Keratinocyte (primary cell): ENCODE results near the gene HNRNPUL2. TPM values are rescaled to one million over a fixed set of nuclear protein-coding genes. Genes with fewer than 3 reads are reported as not detected.

ENCODE experiments used
- DNase-seq: peaks from one replicate; pipeline ENCODE4 v3.0.0-alpha.2; 2011; ENCODE audit warnings: low read depth, missing footprints, low spot score
- FAIRE-seq: peaks from 2 replicates; lab custom pipeline; 2011; peaks lifted over from hg19 to GRCh38; lab: Jason Lieb, UNC
- H2AFZ ChIP-seq: 2 replicates; pipeline ENCODE4 v1.6.0; 2012; ENCODE audit warnings: low read length, control low read depth, inconsistent platforms; ENCODE audit not compliant: control insufficient read depth
- H3K27ac ChIP-seq: 2 replicates; pipeline ENCODE4 v1.5.1; 2011; ENCODE audit warnings: low read length; ENCODE audit not compliant: control insufficient read depth, insufficient read depth
- H3K27me3 ChIP-seq: 3 replicates; pipeline ENCODE4 v1.6.0; 2011; ENCODE audit warnings: low read length; ENCODE audit not compliant: control insufficient read depth, insufficient read depth; ENCODE audit errors: extremely low read depth
- H3K36me3 ChIP-seq, 2 experiments: 2 replicates in 1 of 2; 3 replicates in 1 of 2; pipeline ENCODE4 v1.5.1; 2011; ENCODE audit warnings: low read length in 2 of 2, mild to moderate bottlenecking in 1 of 2; ENCODE audit not compliant: control insufficient read depth in 2 of 2, insufficient read depth in 2 of 2; ENCODE audit errors: extremely low read depth in 1 of 2
- H3K4me1 ChIP-seq: 3 replicates; pipeline ENCODE4 v1.5.1; 2011; ENCODE audit warnings: low read length; ENCODE audit not compliant: control insufficient read depth, insufficient read depth; ENCODE audit errors: extremely low read depth
- H3K4me2 ChIP-seq: 3 replicates; pipeline ENCODE4 v1.6.0; 2011; ENCODE audit warnings: low read depth, low read length; ENCODE audit not compliant: control insufficient read depth, insufficient read depth; ENCODE audit errors: extremely low read depth
- H3K4me3 ChIP-seq, 3 experiments: fragments of 200-600 bp in 1 of 3; sonication (generic) in 1 of 3; 2 replicates in 2 of 3; 3 replicates in 1 of 3; pipeline ENCODE4 v1.5.1; 2011 to 2016; ENCODE audit warnings: low read length in 3 of 3, mild to moderate bottlenecking in 3 of 3, control low read depth in 2 of 3, inconsistent platforms in 1 of 3, low read depth in 1 of 3, mixed read lengths in 1 of 3, mixed run types in 1 of 3, moderate library complexity in 1 of 3; ENCODE audit not compliant: control insufficient read depth in 2 of 3, insufficient read depth in 2 of 3; ENCODE audit errors: extremely low read depth in 1 of 3
- H3K79me2 ChIP-seq: 2 replicates; pipeline ENCODE4 v1.6.0; 2012; ENCODE audit warnings: low read length; ENCODE audit not compliant: control insufficient read depth, insufficient read depth
- H3K9ac ChIP-seq: 3 replicates; pipeline ENCODE4 v1.6.0; 2011; ENCODE audit warnings: low read length; ENCODE audit not compliant: control insufficient read depth, insufficient read depth; ENCODE audit errors: extremely low read depth
- H3K9me1 ChIP-seq: 3 replicates; pipeline ENCODE4 v1.6.0; 2011; ENCODE audit warnings: low read length; ENCODE audit not compliant: control insufficient read depth, insufficient read depth; ENCODE audit errors: extremely low read depth
- H3K9me3 ChIP-seq: 2 replicates; pipeline ENCODE4 v1.5.1; 2012; ENCODE audit warnings: low read depth, low read length; ENCODE audit not compliant: control insufficient read depth
- H4K20me1 ChIP-seq: 3 replicates; pipeline ENCODE4 v1.6.0; 2011; ENCODE audit warnings: low read length; ENCODE audit not compliant: control insufficient read depth, insufficient read depth; ENCODE audit errors: extremely low read depth
- CTCF ChIP-seq, 3 experiments: IDR thresholded peaks in 1 of 3; conservative IDR thresholded peaks in 1 of 3; optimal IDR thresholded peaks in 1 of 3; 2 replicates in 2 of 3; 3 replicates in 1 of 3; pipeline versions ENCODE3 to v1.5.1; 2011; ENCODE audit warnings: low read length in 3 of 3, mild to moderate bottlenecking in 3 of 3, moderate library complexity in 2 of 3, control low read depth in 1 of 3, inconsistent platforms in 1 of 3; ENCODE audit not compliant: insufficient read depth in 2 of 3; ENCODE audit errors: extremely low read depth in 1 of 3
- EZH2 ChIP-seq: IDR thresholded peaks from one replicate; pipeline ENCODE4 v1.6.1; 2012; ENCODE audit warnings: inconsistent platforms, mild to moderate bottlenecking, low read length, moderate library complexity
- dilution Hi-C: fragments of 300-500 bp; cut with MboI; formaldehyde crosslinking; loops from one replicate; pipeline ENCODE4 v1.7.0; 2020; ENCODE audit warnings: low sequenced_read_pairs; ENCODE audit not compliant: extremely low pct_ligation_motif_present
- polyA plus RNA-seq, 5 experiments: library from polyadenylated mRNA; depleted of rRNA in 3 of 5; stranded (reverse) in 3 of 5; stranded (forward) in 1 of 5; unstranded in 1 of 5; fragments of >200 nt; gene quantifications; 1 replicate in 1 of 5; 2 replicates in 3 of 5; 3 replicates in 1 of 5; pipeline versions ENCODE4 v1.2.1 to v1.2.3, GENCODE V29; 2011 to 2012; ENCODE audit warnings: missing spikeins in 2 of 5, low read depth in 1 of 5, low replicate concordance in 1 of 5

HNRNPUL2 gene
- polyA plus RNA-seq, 1 donor (not counting 4 experiments of a cell fraction or from before 2014, with no cell fraction given), result 29.0 TPM

GRCh38 chr11:62687508-62688396 is 39.5 kb downstream of the HNRNPUL2 start:
- H3K36me3 ChIP-seq, result peaks cover 4 to 15% of the 10 kb centered on the region in 2 experiments
- no peaks in the 10 kb centered on the region for H3K79me2 ChIP-seq
- dilution Hi-C loops, result no loop called here
- no peak overlapping the region for H3K4me2 ChIP-seq
- TF ChIP-seq EZH2 (no peak), CTCF (optimal IDR thresholded peaks at IDR 0.05 in 1 of 3, IDR thresholded peaks at IDR 0.05 in 1 of 3, conservative IDR thresholded peaks at IDR 0.05 in 1 of 3; ENCODE audit: extremely low read depth in 1 of 3, insufficient read depth in 2 of 3, low read length in 3 of 3) (no peak)
- no peak overlapping the region for H3K27ac ChIP-seq
- H3K27me3 ChIP-seq, result no peaks in the 10 kb centered on the region
- H2AFZ ChIP-seq, result no peak overlapping the region
- H3K4me1 ChIP-seq, result peaks cover 12% of the 10 kb centered on the region
- no peak overlapping the region for H3K4me3 ChIP-seq
- no peak for FAIRE-seq
- H3K9me1 ChIP-seq, result no peaks in the 10 kb centered on the region
- no peak overlapping the region for H3K9ac ChIP-seq
- no peaks in the 10 kb centered on the region for H4K20me1 ChIP-seq
- DNase-seq, result no peak
- no peaks in the 10 kb centered on the region for H3K9me3 ChIP-seq

- H2AFZ ChIP-seq, result no peak overlapping the region
- no peak for TF ChIP-seq EZH2
- TF ChIP-seq CTCF (optimal IDR thresholded peaks at IDR 0.05 in 1 of 3, IDR thresholded peaks at IDR 0.05 in 1 of 3, conservative IDR thresholded peaks at IDR 0.05 in 1 of 3; ENCODE audit: extremely low read depth in 1 of 3, insufficient read depth in 2 of 3, low read length in 3 of 3), result no peak
- FAIRE-seq, result no peak
These were observed 44.7 kb downstream of the HNRNPUL2 start for GRCh38 chr11:62682518-62682917.

More at GRCh38 chr11:62682518-62682917, 44.7 kb downstream of the HNRNPUL2 start:
- no peak for DNase-seq
- H3K36me3 ChIP-seq, result peaks cover under 1 to 7% of the 10 kb centered on the region in 2 experiments
- H3K4me1 ChIP-seq, result peaks cover 12% of the 10 kb centered on the region
- no peaks in the 10 kb centered on the region for H3K27me3 ChIP-seq
- H4K20me1 ChIP-seq, result no peaks in the 10 kb centered on the region
- H3K27ac ChIP-seq, result no peak overlapping the region
- no peak overlapping the region for H3K4me3 ChIP-seq
- H3K9ac ChIP-seq, result no peak overlapping the region
- dilution Hi-C loops, result no loop called here
- H3K4me2 ChIP-seq, result no peak overlapping the region
- no peaks in the 10 kb centered on the region for H3K9me1 ChIP-seq
- peaks cover 14% of the 10 kb centered on the region for H3K79me2 ChIP-seq
- no peaks in the 10 kb centered on the region for H3K9me3 ChIP-seq
